Right lobe of liver (tissue), 6 donors: ENCODE results near the gene ALG12. TPM values are rescaled to one million over a fixed set of nuclear protein-coding genes. Genes with fewer than 3 reads are reported as not detected.

Source experiments
- ATAC-seq, 4 donors: fragments of 200-7000 bp; cut with Tn5 transposase; one replicate each; pipeline ENCODE4 v1.9.1; 2020; ENCODE audit warnings: mild to moderate bottlenecking in 4 of 4, moderate library complexity in 4 of 4
- DNase-seq, 3 donors: peaks; one replicate each; pipeline ENCODE4 v3.0.0-alpha.2; 2020
- H3K27ac ChIP-seq, 3 donors: fragments of 200-600 bp; one replicate each; pipeline ENCODE4 v1.8.0; 2022
- H3K27me3 ChIP-seq, 2 donors: fragments of 200-600 bp; one replicate each; pipeline ENCODE4 v1.8.0; 2022
- H3K36me3 ChIP-seq, 4 donors: fragments of 200-600 bp; sonication (generic) in 1 of 4; one replicate each; pipeline versions ENCODE4 v1.5.1 to v1.8.0; 2017 to 2022; ENCODE audit warnings: control low read depth in 1 of 4
- H3K4me1 ChIP-seq, 4 donors: fragments of 200-600 bp; sonication (generic) in 1 of 4; one replicate each; pipeline versions ENCODE4 v1.5.1 to v1.8.0; 2017 to 2022; ENCODE audit warnings: control low read depth in 1 of 4
- H3K4me3 ChIP-seq, 3 donors: fragments of 200-600 bp; one replicate each; pipeline ENCODE4 v1.8.0; 2022
- H3K9me3 ChIP-seq, 4 donors: fragments of 200-600 bp; sonication (generic) in 1 of 4; one replicate each; pipeline versions ENCODE4 v1.5.1 to v1.8.0; 2017 to 2022; ENCODE audit warnings: control low read depth in 1 of 4
- POLR2A ChIP-seq: fragments of 450-650 bp; IDR thresholded peaks from one replicate; pipeline ENCODE4 v1.6.1; 2017; ENCODE audit warnings: antibody characterized with exemption, mild to moderate bottlenecking
- WGBS: methylation state at CpG from one replicate; pipeline ENCODE4 v1.1.6; 2018; ENCODE audit warnings: low coverage, low lambda C conversion rate; ENCODE audit not compliant: insufficient coverage; ENCODE audit errors: missing lambda C conversion rate; 5-methylcytosine and 5-hydroxymethylcytosine counted together
- intact Hi-C, 2 donors: fragments of 100-400 bp; cut with DNase I; formaldehyde crosslinking; loops; one replicate each; pipeline versions ENCODE4 v1.11.2 to v1.14.1; 2022
- total RNA-seq, 6 experiments: library from RNA; depleted of rRNA in 2 of 6; stranded (reverse); fragments of >200 nt in 2 of 6; fragmentation: NEBNext Ultra II Directional in 3 of 6; extraction: Animal tissue kit (Norgen Biotek cat#: 25700) in 3 of 6; gene quantifications; one replicate each; pipeline versions ENCODE4 v1.1.0 to v1.2.4, GENCODE V29; 2016 to 2023
- TF ChIP-seq, protein P1 (sequence below), 4 donors: fragments of 200-600 bp in 3 of 4; fragments of 450-650 bp in 1 of 4; IDR thresholded peaks; one replicate each; pipeline versions ENCODE4 v1.5.1 to v1.8.0; 2016 to 2022; ENCODE audit warnings: antibody characterized with exemption in 4 of 4, mild to moderate bottlenecking in 2 of 4
- donor health status: DM: no; HTN: yes; CAD: no.
- donor health status: DM: no; HTN: no; CAD: no.
- donor health status: DM: no; HTN: no; CAD: no.
- donor health status: DM: no; HTN: yes; CAD: no.
- donor health status: DM: no; HTN: yes; CAD: no.

ALG12 gene
- total RNA-seq, 6 experiments from 2014 or later: 15.1 to 19.0 (median 16.6) TPM

DNA sequence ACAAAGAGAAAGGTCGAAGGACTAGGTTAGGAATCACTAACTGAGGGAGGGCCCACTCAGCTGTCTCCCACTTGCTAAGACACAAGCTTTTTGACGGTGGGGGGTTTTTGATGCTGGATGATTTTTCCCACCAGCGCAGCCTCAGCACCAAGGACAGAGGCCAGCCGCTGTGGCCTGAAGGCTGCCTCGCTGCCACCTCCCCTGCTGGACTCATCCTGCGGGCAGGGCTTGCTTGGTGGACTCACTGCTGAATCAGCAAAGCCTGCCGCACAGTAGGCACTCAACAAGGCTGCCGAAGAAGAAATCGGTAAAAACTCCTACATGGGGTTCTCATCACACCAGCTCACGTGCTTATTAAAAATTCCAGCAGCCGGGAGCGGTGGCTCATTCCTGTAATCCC lies 2.6 kb downstream of the ALG12 start:
- Histone ChIP-seq H3K27ac (no peak overlapping the region), H3K36me3 (peaks cover 0 to 9% (median 5%) of the 10 kb centered on the region in 4 donors), H3K9me3 (no peaks in the 10 kb centered on the region), H3K4me3 (no peak overlapping the region), H3K27me3 (no peaks in the 10 kb centered on the region), H3K4me1 (peaks cover 0 to 17% (median 4%) of the 10 kb centered on the region in 4 donors)
- DNase-seq (peak in 2 of 3 donors; percentile 16 to 29), ATAC-seq (no peak)
- intact Hi-C loops: no loop called here
- TF ChIP-seq, protein P1, sequence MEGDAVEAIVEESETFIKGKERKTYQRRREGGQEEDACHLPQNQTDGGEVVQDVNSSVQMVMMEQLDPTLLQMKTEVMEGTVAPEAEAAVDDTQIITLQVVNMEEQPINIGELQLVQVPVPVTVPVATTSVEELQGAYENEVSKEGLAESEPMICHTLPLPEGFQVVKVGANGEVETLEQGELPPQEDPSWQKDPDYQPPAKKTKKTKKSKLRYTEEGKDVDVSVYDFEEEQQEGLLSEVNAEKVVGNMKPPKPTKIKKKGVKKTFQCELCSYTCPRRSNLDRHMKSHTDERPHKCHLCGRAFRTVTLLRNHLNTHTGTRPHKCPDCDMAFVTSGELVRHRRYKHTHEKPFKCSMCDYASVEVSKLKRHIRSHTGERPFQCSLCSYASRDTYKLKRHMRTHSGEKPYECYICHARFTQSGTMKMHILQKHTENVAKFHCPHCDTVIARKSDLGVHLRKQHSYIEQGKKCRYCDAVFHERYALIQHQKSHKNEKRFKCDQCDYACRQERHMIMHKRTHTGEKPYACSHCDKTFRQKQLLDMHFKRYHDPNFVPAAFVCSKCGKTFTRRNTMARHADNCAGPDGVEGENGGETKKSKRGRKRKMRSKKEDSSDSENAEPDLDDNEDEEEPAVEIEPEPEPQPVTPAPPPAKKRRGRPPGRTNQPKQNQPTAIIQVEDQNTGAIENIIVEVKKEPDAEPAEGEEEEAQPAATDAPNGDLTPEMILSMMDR (IDR thresholded peaks at IDR 0.05): no peak
- no peak for TF ChIP-seq POLR2A
- WGBS: 90% methylated on average over 2 of the region's 12 CpGs

DNA sequence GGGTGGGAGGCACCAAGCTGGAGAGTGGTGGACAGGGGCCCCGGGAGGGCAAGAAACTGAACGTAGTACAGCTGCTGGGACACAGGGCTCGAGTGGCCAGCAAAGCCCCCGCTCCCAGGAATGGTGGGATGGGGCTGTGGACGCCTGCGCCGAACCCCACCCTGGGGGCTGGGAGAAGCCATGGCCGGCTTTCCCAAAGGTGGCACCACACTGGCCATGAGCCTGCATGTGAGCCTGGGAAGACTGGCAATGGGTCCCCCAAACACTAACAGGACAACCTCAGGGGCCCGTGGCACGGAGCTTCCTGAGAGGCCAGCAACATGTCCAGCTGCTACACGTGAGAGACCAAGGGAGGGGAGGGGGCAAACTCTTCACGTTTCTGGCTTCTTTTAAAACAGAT lies 4.0 kb downstream of the ALG12 start:
- Histone ChIP-seq H3K36me3 (peaks cover 0 to 12% (median 7%) of the 10 kb centered on the region in 4 donors), H3K27me3 (no peaks in the 10 kb centered on the region), H3K9me3 (no peaks in the 10 kb centered on the region), H3K4me1 (peaks cover 0 to 10% (median under 1%) of the 10 kb centered on the region in 4 donors), H3K4me3 (no peak overlapping the region), H3K27ac (no peak overlapping the region)
- 100% methylated on average over 1 of the region's 12 CpGs for WGBS
- intact Hi-C loops: no loop called here
- ATAC-seq (no peak), DNase-seq (peak in 1 of 3 donors; percentile 19)
- TF ChIP-seq, protein P1 (IDR thresholded peaks at IDR 0.05): no peak

DNA sequence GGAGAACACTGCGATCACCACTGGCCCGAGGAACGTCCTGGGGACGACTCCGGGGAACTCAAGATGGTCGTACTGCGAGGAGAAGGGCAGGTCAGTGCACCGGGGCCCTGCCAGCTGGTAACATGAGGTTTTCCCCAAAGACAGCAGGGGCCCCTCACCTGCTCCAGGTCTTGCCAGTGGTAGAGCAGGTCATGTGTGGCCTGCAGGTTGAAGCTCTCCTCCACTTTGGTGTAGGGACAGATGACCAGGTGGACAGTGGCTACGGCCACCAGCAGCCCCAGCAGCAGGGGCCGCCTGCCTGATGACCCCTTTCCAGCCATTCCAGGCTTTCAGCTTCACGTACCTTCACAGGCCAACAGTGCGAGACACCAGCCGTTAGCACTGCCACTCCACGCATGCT lies 4.8 kb downstream of the ALG12 start:
- WGBS: 89% methylated on average over 8 of the region's 14 CpGs
- intact Hi-C loops: no loop called here
- TF ChIP-seq, protein P1 (IDR thresholded peaks at IDR 0.05): no peak
- TF ChIP-seq POLR2A: no peak

DNA sequence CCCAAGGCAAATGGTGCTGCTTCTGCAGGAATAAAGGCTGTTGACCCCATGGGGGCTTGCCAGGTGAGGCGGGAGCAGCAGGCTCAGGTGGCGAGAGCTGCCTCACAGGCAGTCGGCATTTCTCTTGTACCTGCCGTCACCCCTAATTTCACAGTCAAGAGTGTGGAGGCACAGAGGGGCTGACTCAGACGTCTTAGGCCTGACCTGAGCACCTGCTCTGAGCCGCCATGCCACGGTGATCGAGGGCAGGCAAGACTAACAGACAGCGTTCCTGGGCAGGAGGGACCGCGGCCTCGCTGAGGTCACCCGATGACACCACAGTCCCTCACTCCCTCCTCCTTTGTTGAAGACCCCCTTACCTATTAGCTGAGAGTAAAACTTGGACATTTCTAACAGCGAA lies 5.2 kb downstream of the ALG12 start:
- Histone ChIP-seq H3K4me1 (peaks cover 0 to 7% (median 0%) of the 10 kb centered on the region in 4 donors), H3K27ac (no peak overlapping the region), H3K36me3 (peaks cover 0 to 19% (median 8%) of the 10 kb centered on the region in 4 donors), H3K9me3 (no peaks in the 10 kb centered on the region), H3K4me3 (no peak overlapping the region), H3K27me3 (no peaks in the 10 kb centered on the region)
- intact Hi-C loops: no loop called here
- DNase-seq (peak in 1 of 3 donors; percentile 28), ATAC-seq (no peak)
- TF ChIP-seq POLR2A: no peak
- TF ChIP-seq, protein P1 (IDR thresholded peaks at IDR 0.05): no peak
- WGBS: 100% methylated on average over 1 of the region's 14 CpGs

More for the DNA sequence above, 4.8 kb downstream of the ALG12 start:
- no peaks in the 10 kb centered on the region for H3K27me3 ChIP-seq
- no peak overlapping the region for H3K4me3 ChIP-seq
- peaks cover 0 to 7% (median 0%) of the 10 kb centered on the region in 4 donors for H3K4me1 ChIP-seq
- H3K9me3 ChIP-seq: no peaks in the 10 kb centered on the region
- no peak overlapping the region for H3K27ac ChIP-seq
- peaks cover 0 to 18% (median 8%) of the 10 kb centered on the region in 4 donors for H3K36me3 ChIP-seq
- ATAC-seq (no peak), DNase-seq (peak in 1 of 3 donors; percentile 40)
